SH-SY5Y (cell line): ENCODE results near the gene MALT1.

Source experiments
- GATA2 ChIP-seq: IDR thresholded peaks from 2 replicates; pipeline ENCODE4 v1.6.1; 2011; ENCODE audit warnings: mild to moderate bottlenecking, low read depth, low read length
- GATA3 ChIP-seq: IDR thresholded peaks from 2 replicates; pipeline ENCODE4 v1.6.1; 2011; ENCODE audit warnings: low read depth, mild to moderate bottlenecking, low read length, moderate library complexity

The MALT1 gene

DNA sequence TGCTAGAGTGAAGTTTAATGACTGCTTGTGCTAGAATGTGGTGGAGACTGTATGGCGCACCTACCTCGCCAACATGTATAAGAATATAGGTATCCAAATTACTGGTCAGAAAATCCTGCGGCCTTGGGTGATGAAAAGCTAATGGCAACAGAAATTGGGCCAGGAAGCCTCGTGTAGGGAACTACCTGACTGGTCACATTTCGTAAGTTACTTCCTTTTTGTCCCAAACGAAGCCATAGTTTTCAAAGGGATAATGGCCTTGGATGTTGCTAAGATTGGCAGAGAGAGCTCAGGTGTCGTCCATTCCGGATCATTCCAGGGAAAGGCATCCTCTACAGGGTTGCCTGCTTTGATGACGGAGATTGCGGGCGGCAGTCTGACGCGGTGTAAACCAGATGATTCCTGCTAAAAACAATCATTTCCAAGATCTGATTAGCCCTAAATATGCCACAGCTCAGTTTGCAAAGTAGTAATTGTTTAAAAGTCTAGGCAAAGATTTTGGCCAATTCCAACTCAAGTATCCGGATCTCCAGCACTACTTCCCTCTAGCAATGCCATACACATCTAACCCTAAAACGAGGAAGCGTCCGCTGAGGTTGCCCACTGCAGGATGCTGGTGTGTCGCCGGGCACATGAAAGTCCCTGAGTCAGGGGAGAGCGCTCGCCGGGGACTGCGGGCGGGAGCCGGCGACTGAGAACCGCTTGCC lies 708 bp upstream of the MALT1 start:
- peak; percentile 43 for TF ChIP-seq GATA2
- TF ChIP-seq GATA3 = no peak

DNA sequence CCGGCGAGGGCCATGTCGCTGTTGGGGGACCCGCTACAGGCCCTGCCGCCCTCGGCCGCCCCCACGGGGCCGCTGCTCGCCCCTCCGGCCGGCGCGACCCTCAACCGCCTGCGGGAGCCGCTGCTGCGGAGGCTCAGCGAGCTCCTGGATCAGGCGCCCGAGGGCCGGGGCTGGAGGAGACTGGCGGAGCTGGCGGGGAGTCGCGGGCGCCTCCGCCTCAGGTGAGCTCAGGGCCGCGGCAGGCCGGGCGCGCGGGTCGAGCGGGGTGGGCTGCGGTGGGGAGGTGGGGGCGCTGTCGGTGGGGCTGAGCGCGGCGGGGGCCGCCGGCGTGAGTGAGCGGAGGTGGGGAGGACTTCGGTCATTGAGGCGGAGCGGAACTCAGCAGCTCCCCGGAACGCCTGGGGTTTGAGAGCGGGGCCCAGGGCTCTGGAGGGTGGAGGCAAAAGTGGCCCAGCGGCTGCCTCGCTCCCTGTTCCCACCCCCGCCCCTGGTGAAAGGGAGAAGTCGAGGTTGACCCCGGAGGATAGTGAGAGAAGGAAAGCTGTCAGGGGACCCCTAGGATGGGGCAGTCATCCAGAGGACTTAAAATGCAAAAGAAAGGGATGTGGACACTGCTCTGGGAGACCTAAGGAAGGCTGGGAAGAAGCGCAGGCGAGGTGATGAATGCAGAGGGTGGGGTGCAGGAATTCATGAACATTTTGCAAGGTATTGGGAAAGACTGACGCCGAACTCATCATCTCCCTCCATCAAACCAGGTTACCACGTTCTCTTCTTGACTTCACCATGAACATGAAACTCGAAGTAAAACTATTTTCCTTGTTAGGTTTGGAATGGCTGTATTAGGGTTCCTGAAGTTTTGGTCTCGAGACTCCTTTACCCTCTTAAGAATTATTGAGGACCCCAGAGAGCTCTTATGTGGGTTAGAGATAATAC lies 633 bp downstream of the MALT1 start:
- no peak for TF ChIP-seq GATA2
- TF ChIP-seq GATA3 = no peak

DNA sequence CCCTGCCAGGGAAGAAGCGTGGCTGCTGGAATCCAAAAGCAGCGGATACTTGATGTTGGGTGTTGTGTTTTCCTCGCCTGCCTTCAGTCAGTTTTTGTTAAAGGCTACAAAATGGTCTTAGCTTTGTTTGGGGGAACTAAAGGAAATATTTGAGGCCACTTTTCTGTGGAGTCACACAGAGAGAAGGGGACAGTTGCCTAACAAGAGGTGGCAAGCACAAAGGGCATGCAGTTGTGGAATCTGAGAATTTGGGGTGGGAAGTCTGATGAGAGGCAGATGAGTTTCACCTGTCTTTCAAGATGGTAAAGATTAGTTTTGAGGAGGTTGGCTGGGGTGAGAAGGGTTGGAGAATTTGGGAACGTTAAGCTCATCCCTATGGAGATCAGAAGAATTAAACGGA lies 2.9 kb downstream of the MALT1 start:
- TF ChIP-seq GATA3 (no peak), GATA2 (no peak)

DNA sequence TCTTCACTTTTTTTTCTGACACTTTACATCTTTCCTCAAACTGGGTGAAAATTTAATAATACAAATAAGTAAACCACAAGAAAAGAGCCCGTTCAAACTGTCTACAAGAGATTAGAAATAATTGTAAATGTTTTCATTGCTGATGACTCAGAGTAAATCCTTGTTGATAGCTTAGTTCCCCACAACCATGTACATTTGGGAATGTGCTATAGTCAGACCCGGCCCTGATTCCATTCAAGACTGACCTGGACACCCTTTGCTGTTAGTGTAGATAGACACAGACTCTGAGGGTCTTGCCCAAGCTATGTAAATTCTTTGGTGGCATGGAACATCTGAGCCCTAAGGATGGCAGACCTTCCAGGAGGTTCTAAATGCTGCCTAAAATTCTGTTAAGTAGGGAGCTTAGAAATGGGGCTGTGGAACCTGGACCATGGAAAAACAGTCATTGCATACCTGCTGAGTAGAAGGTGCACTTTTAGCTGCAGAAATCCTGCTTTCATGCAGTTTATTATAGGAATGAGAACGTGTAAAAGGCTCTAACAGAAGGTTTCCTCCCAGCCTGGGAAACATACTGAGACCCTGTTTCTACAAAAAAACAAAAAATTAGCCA lies 3.7 kb downstream of the MALT1 start:
- TF ChIP-seq GATA3 (no peak), GATA2 (no peak)

DNA sequence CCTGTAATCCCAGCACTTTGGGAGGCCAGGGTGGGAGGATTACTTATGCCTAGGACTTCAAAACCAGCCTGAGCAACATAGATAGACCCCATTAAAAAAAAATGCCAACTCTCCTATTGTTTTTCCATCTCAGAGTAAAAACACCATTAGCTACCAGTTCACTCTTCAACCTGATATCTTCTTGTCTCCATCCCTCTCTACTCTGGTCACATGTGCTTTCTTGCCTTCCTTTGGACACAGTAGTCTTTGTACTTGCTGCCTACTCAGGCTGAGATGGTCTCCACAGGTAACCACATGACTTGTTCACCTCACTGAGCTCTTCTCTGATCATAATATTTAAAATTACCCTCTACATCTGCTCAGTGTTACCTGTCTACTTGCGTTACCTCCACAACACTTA lies 5.0 kb downstream of the MALT1 start:
- TF ChIP-seq GATA3 (no peak), GATA2 (no peak)

DNA sequence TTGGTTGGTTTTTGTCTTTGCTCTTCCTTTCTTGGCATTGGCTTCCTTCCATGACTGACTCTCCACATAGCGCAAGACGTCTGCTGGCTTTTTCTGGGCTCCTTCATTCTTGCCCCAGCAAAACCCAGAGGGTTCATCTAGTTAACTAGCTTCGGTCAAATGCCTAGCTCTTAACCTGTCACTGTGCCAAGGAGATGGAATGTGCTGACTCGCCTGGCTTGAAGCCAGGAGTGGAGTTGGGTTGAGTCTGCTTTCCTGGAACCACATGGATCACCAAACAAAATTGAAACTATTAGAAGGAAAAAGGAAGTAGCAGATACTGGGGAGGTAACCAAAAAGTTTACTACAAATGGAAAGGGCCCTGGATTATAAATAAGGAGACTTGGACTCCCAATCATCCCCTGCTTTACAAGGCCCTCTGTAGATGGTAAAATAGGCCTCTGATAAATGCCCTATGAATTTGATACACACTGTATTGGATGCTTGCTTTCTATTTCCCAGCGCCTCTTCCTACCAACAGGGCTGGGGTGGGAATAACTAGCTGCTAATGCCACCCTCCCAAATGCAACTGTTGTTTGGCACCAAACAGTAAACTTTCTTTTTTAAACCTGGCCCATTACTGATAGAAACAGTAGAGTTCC lies 11.3 kb downstream of the MALT1 start:
- TF ChIP-seq GATA2 (no peak), GATA3 (no peak)

DNA sequence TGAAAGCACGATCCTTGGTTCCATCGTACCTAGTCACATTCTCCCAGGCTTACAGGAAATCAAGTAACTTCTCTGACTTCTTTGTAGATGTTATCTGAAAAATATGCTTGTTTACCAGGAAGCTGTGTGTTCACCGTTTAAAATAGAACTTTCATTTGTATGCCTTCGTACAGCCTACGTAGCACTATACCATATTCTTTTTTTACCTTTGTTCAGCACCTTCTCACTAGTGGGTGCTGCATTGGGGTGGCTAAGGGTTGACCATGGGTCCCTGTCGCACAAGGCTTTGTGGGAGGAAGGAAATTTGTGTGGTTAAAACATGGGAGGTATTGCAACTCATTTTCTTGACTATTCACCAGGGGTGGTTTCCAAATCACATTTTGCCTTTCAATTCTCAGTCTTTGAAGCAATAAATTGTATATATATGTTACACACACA lies 16.6 kb downstream of the MALT1 start:
- TF ChIP-seq GATA2 (no peak), GATA3 (no peak)

DNA sequence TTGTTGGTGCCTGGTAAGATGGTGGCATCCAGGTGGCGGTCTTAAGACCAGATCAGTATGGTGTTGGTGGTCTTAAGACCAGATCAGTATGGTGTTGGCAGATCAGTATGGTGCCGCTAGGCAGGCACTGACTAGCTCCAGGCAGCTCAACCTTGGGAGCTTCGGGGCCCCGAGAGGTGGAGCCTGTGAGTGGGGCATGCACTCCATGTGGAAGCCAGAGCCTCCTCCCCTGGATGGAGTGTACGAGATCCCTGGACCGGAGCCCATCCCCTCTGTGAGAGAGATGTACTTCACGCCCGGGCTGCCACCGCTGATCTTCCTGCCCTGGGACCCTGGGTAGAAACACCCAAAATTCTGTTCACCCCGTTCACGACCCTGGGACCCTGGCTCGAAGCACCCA lies 19.0 kb downstream of the MALT1 start:
- TF ChIP-seq GATA3 (no peak), GATA2 (no peak)

DNA sequence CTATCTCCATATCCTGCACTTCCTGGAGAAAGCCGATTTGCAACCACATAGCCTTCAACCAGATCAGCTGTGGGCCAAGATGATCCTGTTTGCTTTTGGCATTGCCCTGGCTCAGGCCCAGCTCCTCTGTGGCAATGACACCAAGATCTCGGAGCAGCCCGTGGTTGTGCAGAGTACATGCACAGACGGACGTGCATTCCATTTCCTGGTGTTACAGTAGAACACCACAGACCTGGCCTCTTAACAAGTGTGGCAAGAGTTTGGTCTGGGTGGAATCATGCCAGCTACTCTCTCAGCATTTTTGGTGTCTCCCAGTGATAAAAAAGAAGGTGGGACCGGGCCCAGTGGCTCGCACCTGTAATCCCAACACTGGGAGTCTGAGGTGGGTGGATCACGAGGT lies 20.0 kb downstream of the MALT1 start:
- TF ChIP-seq GATA3 (no peak), GATA2 (no peak)

DNA sequence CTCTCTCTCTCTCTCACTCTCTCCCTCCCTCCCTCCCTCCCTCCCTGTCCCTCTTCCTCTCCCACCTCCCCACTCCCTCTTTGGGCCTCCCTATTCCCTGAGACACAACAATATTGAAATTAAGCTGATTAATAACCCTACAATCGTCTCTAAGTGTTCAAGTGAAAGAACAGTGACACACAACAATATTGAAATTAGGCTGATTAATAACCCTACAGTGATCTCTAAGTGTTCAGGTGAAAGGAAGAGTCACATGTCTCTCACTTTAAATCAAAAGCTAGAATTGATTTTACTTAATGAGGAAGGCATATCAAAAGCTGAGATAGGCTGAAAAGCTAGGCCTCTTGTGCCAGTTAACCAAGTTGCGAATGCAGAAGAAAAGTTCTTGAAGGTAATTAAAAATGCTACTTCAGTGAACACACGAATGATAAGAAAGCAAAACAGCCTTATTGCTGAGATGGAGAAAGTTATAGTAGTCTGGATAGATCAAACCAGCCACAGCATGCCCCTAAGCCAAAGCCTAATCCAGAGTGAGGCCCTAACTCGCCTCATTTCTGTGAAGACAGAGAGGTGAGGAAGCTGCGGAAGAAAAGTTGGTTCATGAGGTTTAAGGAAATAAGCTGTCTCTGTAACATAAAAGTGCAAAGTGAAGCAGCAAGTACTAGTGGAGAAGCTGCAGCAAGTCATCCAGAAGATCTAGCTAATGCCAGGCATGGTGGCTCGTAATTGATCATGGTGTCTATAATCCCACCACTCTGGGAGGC lies 21.3 kb downstream of the MALT1 start:
- TF ChIP-seq GATA2 (no peak), GATA3 (no peak)

DNA sequence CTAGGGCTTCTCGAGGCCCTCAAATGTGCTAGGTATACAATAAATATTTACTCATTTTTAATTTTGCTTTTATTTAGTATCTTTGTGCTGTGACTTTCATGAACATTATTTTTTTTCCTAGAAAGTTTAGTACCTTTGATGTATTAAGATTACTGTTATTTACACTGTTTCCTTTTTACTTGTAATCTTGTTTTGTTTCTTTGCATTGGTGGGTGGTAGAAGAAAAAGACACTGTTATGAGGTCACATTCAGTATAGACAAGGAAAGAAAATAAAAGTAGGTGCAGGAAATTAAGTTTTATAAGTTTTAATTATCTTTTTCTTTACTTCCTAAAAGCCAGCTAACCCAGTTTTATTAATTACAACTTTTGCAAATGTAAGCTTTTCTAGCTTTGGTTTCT lies 23.0 kb downstream of the MALT1 start:
- TF ChIP-seq GATA3 = no peak

DNA sequence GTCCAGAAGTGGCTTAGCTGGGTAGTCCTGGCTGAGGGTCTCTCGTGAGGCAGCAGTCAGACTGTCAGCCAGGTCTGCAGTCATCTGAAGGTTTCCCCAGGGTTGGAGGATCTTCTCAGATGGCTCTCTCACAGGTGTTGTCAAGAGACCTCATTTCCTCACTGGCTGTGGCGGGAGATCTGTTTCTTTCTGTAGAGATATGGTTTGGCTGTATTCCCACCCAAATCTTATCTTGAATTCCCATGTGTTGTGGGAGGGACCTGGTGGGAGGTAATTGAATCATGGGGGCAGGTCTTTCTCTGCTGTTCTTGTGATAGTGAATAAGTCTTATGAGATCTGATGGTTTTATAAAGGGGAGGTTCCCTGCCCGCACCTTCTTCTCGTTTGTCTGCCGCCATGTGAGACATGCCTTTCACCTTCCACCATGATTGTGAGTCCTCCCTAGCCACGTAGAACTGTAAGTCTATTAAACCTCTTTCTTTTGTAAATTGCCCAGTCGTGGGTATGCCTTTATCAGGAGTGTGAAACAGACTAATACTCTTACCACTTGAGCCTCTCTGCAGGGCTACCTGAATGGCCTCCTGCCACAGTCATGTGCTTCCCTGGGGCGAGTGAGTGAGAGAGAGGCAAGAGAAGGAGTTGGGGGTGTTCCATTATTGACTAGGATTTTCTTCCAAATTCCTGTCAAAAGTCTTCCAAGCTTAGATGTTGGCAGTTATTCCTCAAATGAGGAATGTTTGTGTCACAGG lies 23.6 kb downstream of the MALT1 start:
- TF ChIP-seq GATA3 = no peak
- TF ChIP-seq GATA2 = peak; percentile 63

DNA sequence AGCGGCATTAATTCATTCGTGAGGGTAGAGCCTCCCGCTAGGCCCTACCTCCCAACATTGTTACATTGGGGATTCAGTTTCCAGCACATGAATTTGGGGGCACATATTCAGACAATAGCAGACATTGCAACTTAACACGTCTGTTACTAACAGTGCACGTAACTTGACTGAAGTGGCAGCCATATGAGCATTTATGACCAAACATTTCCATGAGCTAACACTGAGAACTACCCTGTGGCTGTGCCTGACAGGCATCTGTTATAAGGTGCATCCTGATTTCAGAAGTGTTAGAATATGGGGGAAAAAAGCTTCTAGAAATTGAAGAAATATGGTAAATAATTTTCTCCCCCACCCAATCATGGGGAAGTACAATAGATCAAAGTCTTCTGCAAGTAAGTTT lies 24.5 kb downstream of the MALT1 start:
- no peak for TF ChIP-seq GATA3
- TF ChIP-seq GATA2 = no peak

DNA sequence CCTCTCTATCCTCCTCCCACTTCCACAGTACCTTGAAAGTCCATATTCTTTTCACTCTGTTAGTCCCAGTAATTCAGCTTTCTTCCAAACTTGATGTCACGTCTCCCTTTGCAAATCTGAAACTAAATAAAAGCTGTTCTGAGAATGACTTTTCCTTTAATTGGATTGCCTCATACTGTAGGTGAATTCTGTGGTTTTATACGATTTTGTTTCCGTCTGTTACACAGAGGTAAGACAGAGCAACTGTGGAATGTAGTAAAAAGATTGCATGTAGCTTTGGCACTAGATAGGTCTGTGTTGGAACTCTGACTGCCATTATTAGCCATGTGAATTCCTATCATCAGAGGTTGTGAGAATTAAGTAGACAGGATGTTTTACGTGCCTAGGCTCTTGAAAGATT lies 25.9 kb downstream of the MALT1 start:
- TF ChIP-seq GATA2 = no peak
- TF ChIP-seq GATA3 = no peak
